GM21367 (cell line): ENCODE results near the gene SLC25A1.

Experiments used
- ATAC-seq: cut with Tn5 transposase; IDR thresholded peaks from one replicate; pipeline ENCODE4 v1.9.1; 2021; ENCODE audit not compliant: unreplicated experiment

SLC25A1 gene

GRCh38 chr22:19139974-19140373 lies 38.6 kb downstream of the SLC25A1 start:
- no peak for ATAC-seq

- no peak for ATAC-seq
Measured at GRCh38 chr22:19139001-19139356, 39.6 kb downstream of the SLC25A1 start.

- ATAC-seq: no peak
Measured at GRCh38 chr22:19138217-19139000, 40.1 kb downstream of the SLC25A1 start.

GRCh38 chr22:19137384-19138216 lies 40.9 kb downstream of the SLC25A1 start:
- no peak for ATAC-seq

- no peak for ATAC-seq
Measured at GRCh38 chr22:19136915-19137314, 41.6 kb downstream of the SLC25A1 start.

- no peak for ATAC-seq
Measured at GRCh38 chr22:19134874-19135273, 43.7 kb downstream of the SLC25A1 start.

GRCh38 chr22:19134176-19134831 lies 44.2 kb downstream of the SLC25A1 start:
- ATAC-seq: no peak

- no peak for ATAC-seq
Measured at GRCh38 chr22:19133561-19133960, 45.0 kb downstream of the SLC25A1 start.

- no peak for ATAC-seq
Measured at GRCh38 chr22:19132693-19133400, 45.7 kb downstream of the SLC25A1 start.

- no peak for ATAC-seq
Measured at GRCh38 chr22:19132153-19132552, 46.4 kb downstream of the SLC25A1 start.

GRCh38 chr22:19131685-19132015 lies 46.9 kb downstream of the SLC25A1 start:
- no peak for ATAC-seq

- no peak for ATAC-seq
Measured at GRCh38 chr22:19130959-19131684, 47.4 kb downstream of the SLC25A1 start, which contains the start of gene TSSK2. Gene TSSK2, plus strand, starts transcription at chr22:19131308. Its CDS starts 92 bp downstream, at chr22:19131400.

GRCh38 chr22:19129871-19130270 lies 48.7 kb downstream of the SLC25A1 start:
- no peak for ATAC-seq

GRCh38 chr22:19128946-19129727 lies 49.4 kb downstream of the SLC25A1 start:
- ATAC-seq: no peak

GRCh38 chr22:19128009-19128401 lies 50.5 kb downstream of the SLC25A1 start:
- no peak for ATAC-seq

- no peak for ATAC-seq
Measured at GRCh38 chr22:19127329-19128008, 51.1 kb downstream of the SLC25A1 start.

- no peak for ATAC-seq
Measured at GRCh38 chr22:19126309-19127273, 51.9 kb downstream of the SLC25A1 start.
